ENCODE data around the gene ANKS3.

DNA sequence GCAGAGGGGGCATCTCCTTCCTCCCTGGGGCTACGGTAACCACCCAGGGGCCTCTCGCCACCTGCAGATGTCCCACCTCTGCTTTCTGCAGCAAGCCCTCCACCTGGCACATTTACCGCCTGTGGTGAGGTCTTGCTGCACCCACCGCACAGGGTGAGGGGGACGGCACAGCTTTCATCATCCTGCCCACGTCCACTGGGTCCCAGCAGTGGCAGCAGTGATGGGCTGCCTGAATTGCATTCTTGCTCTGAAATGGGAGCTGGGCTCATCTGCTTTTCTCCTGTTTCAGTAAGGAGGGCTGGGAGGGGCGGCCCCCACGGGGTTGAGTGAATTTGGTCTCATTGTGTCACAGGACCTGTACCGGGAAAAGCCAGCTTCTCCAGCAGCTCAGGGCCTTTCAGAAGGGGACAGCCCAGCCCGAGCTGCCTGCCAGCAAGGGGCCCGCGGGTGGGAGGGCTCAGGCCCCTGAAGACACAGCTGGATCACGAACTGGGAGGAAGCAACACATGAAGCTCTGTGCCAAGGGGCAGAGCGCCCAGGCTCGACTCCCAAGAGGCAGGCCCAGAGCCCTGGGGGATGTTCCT lies 13.0 kb upstream of the ANKS3 start:
- TF ChIP-seq, protein P1, sequence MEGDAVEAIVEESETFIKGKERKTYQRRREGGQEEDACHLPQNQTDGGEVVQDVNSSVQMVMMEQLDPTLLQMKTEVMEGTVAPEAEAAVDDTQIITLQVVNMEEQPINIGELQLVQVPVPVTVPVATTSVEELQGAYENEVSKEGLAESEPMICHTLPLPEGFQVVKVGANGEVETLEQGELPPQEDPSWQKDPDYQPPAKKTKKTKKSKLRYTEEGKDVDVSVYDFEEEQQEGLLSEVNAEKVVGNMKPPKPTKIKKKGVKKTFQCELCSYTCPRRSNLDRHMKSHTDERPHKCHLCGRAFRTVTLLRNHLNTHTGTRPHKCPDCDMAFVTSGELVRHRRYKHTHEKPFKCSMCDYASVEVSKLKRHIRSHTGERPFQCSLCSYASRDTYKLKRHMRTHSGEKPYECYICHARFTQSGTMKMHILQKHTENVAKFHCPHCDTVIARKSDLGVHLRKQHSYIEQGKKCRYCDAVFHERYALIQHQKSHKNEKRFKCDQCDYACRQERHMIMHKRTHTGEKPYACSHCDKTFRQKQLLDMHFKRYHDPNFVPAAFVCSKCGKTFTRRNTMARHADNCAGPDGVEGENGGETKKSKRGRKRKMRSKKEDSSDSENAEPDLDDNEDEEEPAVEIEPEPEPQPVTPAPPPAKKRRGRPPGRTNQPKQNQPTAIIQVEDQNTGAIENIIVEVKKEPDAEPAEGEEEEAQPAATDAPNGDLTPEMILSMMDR (conservative IDR thresholded peaks at IDR 0.05; ENCODE audit: low read depth, low read length), result no peak
- no peak for TF ChIP-seq EZH2phosphoT487 (IDR thresholded peaks at IDR 0.05; ENCODE audit: borderline replicate concordance, low read length)

Data from PC-3 (cell line).